Uterus (tissue), 4 donors: ENCODE measurements around the gene SLC16A7. TPM values are rescaled to one million over a fixed set of nuclear protein-coding genes. Genes with fewer than 3 reads are reported as not detected.

Source experiments
- DNase-seq, 2 donors: peaks; one replicate each; pipeline ENCODE4 v3.0.0-alpha.2; 2019 to 2020
- H3K27ac ChIP-seq, 2 donors: fragments of 200-600 bp; sonication (generic); 1 replicate in 1 of 2; 2 replicates in 1 of 2; pipeline ENCODE4 v1.5.1; 2016 to 2018
- H3K27me3 ChIP-seq, 2 donors: fragments of 200-600 bp; sonication (generic); one replicate each; pipeline ENCODE4 v1.5.1; 2018 to 2019; ENCODE audit warnings: control low read depth in 1 of 2
- H3K36me3 ChIP-seq, 2 donors: fragments of 200-600 bp; sonication (generic); one replicate each; pipeline ENCODE4 v1.5.1; 2019; ENCODE audit warnings: control low read depth in 1 of 2
- H3K4me1 ChIP-seq, 2 donors: fragments of 200-600 bp; sonication (generic); one replicate each; pipeline ENCODE4 v1.5.1; 2018 to 2019; ENCODE audit warnings: control low read depth in 1 of 2
- H3K4me3 ChIP-seq, 2 donors: fragments of 200-600 bp; sonication (generic); 1 replicate in 1 of 2; 2 replicates in 1 of 2; pipeline ENCODE4 v1.5.1; 2018 to 2019; ENCODE audit warnings: mild to moderate bottlenecking in 1 of 2
- H3K9me3 ChIP-seq, 2 donors: fragments of 200-600 bp; sonication (generic); one replicate each; pipeline ENCODE4 v1.5.1; 2019; ENCODE audit warnings: control low read depth in 1 of 2
- POLR2A ChIP-seq, 2 donors: fragments of 450-650 bp; IDR thresholded peaks; one replicate each; pipeline ENCODE4 v1.6.1; 2016; ENCODE audit warnings: antibody characterized with exemption in 2 of 2, mild to moderate bottlenecking in 1 of 2, moderate library complexity in 1 of 2
- intact Hi-C: fragments of 100-400 bp; cut with DNase I; formaldehyde crosslinking; loops from one replicate; pipeline ENCODE4 v1.15.1; 2023; ENCODE audit warnings: low total_unique reads
- total RNA-seq, 4 donors: library from RNA; depleted of rRNA in 3 of 4; stranded (reverse); fragments of >200 nt in 3 of 4; gene quantifications; one replicate each; pipeline versions ENCODE4 v1.1.0 to v1.2.4, GENCODE V29; 2014 to 2023
- TF ChIP-seq, protein P1 (sequence below), 4 experiments: fragments of 200-600 bp in 2 of 4; fragments of 450-650 bp in 2 of 4; sonication (generic) in 2 of 4; IDR thresholded peaks; one replicate each; pipeline ENCODE4 v1.5.1; 2016 to 2019; ENCODE audit warnings: antibody characterized with exemption in 4 of 4, mild to moderate bottlenecking in 2 of 4, moderate library complexity in 1 of 4
- donor health status: DM: yes; HTN: yes; CAD: no.

Gene SLC16A7
- total RNA-seq, 4 donors from 2014 or later: 12.3 to 32.4 (median 29.6) TPM

DNA sequence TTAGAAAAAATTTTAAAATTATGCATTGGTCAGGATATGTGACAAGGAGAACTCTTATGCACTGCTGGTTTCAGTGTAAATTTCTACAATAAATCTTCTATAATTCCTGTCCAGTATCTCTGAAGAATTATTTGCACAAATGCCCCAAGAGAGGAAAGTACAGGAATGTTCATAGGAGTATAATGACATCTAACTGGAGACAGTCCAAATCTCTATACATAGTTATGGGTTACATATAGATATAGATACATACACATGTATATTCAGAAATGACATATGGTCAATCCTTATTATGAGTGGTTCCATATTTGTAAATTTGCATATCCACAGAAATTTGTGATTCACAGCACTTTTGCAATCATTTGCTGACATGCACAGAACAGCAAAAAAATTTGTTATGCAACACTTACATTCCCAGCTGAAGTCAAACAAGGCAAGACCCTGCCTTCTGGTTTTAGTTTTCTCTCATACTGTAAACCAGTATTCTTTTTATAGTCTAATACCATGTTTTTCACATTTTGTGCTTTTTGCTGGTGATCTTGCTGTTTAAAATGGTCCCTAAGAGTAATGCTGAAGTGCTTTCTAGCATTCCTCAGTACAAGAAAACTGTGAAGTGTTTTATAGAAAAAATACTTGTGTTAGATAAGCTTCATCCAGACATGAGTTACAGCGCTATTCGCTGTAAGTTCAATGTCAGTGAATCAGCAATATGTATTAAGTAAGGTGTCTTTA, 103.8 kb downstream of the SLC16A7 start:
- intact Hi-C loops: no loop called here
- DNase-seq: no peak
- Histone ChIP-seq H3K27ac (no peak overlapping the region), H3K4me1 (peaks cover 0 to 4% of the 10 kb centered on the region in 2 donors), H3K27me3 (no peaks in the 10 kb centered on the region), H3K4me3 (no peak overlapping the region), H3K36me3 (no peaks in the 10 kb centered on the region), H3K9me3 (no peaks in the 10 kb centered on the region)
- TF ChIP-seq POLR2A (IDR thresholded peaks at IDR 0.05): no peak
- TF ChIP-seq, protein P1, sequence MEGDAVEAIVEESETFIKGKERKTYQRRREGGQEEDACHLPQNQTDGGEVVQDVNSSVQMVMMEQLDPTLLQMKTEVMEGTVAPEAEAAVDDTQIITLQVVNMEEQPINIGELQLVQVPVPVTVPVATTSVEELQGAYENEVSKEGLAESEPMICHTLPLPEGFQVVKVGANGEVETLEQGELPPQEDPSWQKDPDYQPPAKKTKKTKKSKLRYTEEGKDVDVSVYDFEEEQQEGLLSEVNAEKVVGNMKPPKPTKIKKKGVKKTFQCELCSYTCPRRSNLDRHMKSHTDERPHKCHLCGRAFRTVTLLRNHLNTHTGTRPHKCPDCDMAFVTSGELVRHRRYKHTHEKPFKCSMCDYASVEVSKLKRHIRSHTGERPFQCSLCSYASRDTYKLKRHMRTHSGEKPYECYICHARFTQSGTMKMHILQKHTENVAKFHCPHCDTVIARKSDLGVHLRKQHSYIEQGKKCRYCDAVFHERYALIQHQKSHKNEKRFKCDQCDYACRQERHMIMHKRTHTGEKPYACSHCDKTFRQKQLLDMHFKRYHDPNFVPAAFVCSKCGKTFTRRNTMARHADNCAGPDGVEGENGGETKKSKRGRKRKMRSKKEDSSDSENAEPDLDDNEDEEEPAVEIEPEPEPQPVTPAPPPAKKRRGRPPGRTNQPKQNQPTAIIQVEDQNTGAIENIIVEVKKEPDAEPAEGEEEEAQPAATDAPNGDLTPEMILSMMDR (IDR thresholded peaks at IDR 0.05): no peak

DNA sequence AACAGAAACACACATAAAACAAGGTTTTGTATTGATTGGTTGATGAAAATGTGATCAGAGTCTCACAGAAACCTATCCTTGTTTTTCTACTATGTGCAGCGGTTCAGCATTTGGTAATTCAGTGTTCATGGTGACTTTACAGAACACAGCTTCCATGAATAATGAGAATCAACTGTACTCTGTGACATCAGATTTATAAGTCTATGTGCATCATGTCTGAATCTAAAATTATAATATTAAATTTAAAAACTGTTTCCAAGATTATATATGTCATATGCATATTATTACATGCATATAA, 104.3 kb downstream of the SLC16A7 start:
- Histone ChIP-seq H3K4me3 (no peak overlapping the region), H3K9me3 (no peaks in the 10 kb centered on the region), H3K4me1 (peaks cover 0 to 4% of the 10 kb centered on the region in 2 donors), H3K27ac (no peak overlapping the region), H3K27me3 (no peaks in the 10 kb centered on the region), H3K36me3 (no peaks in the 10 kb centered on the region)
- no peak for TF ChIP-seq POLR2A (IDR thresholded peaks at IDR 0.05)
- TF ChIP-seq, protein P1 (IDR thresholded peaks at IDR 0.05): no peak
- intact Hi-C loops: no loop called here
- no peak for DNase-seq

DNA sequence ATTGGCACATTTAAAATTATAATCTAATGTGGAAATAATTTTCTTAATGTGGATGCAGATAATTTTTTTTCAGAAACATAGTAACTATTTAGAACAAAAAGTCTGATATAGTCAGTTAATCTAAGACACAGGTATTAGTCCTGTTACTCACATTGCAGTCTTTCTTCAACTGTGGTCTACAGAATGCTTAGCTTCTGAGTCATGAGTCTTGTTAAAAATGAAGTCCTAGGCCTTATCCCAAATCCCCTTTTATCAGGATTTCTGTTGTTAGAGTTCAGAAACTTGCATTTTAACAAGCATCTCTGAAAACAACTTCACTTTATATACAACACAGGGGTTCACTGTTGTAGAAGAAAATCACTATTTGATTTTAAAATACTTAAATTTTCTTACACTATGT, 112.2 kb downstream of the SLC16A7 start:
- Histone ChIP-seq H3K9me3 (no peaks in the 10 kb centered on the region), H3K27me3 (no peaks in the 10 kb centered on the region), H3K36me3 (no peaks in the 10 kb centered on the region), H3K27ac (no peak overlapping the region), H3K4me1 (no peaks in the 10 kb centered on the region), H3K4me3 (no peak overlapping the region)
- TF ChIP-seq, protein P1 (IDR thresholded peaks at IDR 0.05): no peak
- TF ChIP-seq POLR2A (IDR thresholded peaks at IDR 0.05): no peak
- intact Hi-C loops: no loop called here
- no peak for DNase-seq

DNA sequence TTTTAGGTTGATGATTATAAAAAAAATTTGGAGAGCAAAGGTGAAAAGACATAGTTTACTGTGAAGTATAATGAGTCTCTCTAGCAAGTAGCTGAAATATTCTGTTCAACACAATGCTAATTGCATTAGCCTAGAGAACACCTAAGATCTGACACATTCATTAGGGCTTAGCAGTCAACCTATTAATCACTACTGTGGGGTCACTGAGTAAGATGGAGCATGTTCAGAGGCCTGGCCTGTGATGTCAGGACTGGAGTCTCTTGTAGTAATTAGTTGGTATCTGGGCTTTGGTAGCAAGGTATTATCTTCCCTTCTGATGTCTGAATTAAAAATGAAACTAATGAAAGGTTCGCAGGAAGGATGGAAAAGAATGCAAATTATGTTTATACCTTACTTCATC, 112.7 kb downstream of the SLC16A7 start:
- no peaks in the 10 kb centered on the region for H3K9me3 ChIP-seq
- no peaks in the 10 kb centered on the region for H3K4me1 ChIP-seq
- intact Hi-C loops: no loop called here
- no peaks in the 10 kb centered on the region for H3K36me3 ChIP-seq
- no peak for DNase-seq
- no peak overlapping the region for H3K27ac ChIP-seq
- H3K27me3 ChIP-seq: no peaks in the 10 kb centered on the region
- TF ChIP-seq, protein P1 (IDR thresholded peaks at IDR 0.05): no peak
- TF ChIP-seq POLR2A (IDR thresholded peaks at IDR 0.05): no peak
- no peak overlapping the region for H3K4me3 ChIP-seq

DNA sequence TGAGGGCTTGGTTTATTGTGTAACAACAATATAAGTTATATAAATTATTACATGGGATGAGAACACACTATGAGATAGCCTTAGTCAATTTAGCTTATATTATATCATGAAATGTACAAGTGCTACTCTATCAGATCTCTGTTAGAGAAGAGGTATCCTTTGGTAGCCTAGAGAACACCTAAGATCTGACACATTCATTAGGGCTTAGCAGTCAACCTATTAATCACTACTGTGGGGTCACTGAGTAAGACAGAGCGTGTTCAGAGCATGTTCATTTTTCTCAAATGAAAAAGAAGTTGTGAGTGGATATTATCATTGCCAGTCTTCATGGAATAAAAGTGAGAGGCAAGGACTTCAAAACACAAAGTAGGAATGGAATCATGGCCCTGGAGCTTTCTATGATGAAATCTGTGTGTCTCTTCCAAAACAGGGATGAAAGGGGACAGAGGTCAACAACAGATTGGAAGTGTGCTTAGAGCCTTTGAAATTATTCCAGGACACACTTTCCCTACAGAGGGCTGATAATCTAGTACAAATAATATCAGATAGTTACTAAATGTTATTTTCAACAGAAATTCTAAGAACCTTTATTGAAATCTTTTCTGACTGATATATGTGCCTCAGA, 114.3 kb downstream of the SLC16A7 start:
- Histone ChIP-seq H3K9me3 (no peaks in the 10 kb centered on the region), H3K4me1 (no peaks in the 10 kb centered on the region), H3K4me3 (no peak overlapping the region), H3K27me3 (no peaks in the 10 kb centered on the region), H3K27ac (no peak overlapping the region), H3K36me3 (no peaks in the 10 kb centered on the region)
- DNase-seq: no peak
- intact Hi-C loops: no loop called here
- TF ChIP-seq, protein P1 (IDR thresholded peaks at IDR 0.05): no peak
- TF ChIP-seq POLR2A (IDR thresholded peaks at IDR 0.05): no peak
